ENCODE results near the gene ZNF423.

DNA sequence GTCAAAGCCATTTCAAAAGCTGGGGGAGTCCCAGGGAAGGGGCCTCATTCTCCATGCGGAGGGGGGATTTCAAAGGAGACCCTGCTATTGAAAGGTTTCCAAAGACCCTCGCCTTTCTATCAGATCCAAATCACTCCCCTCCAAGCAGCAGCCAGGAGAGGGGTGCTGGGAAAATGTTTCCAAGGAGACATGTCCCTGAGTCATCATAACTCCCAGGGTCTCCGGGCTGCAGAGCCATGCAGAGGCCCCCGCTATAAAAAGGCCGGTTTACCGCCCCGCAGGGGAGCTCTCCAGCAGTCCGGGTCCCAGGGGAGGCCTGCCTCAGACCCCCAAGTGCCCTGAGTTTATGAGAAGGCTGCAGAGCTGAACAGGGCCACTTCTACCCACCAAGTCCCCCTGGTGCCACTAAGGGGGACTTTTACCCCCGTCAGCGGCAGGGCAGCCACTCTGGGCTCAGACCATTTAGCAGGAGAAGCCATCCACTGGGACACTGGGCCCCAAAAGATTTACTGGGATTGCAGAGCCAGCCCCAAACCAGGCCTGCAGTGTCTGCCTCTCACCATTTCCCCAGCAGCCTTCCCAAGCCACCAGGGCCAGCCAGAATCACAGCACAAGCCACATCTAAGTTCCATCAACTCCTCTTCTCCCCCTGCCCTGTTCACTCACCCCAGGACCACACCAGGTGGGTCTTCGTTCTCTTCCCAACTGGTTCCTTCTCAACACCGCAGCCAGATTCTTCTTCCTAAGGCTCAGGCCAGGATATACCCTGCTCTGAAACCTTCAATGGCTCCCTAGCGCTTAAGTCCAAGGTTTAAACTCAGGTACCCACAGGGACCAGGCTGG lies 234.4 kb downstream of the ZNF423 start:
- TF ChIP-seq ZNF274 (IDR thresholded peaks at IDR 0.05; ENCODE audit: low read depth, low read length) (no peak), YY1 (IDR thresholded peaks at IDR 0.05; ENCODE audit: insufficient read depth, insufficient read length) (no peak)
